Kidney capillary endothelial cell (primary cell): ENCODE measurements around the gene DMKN.
A peak's percentile ranks its signal among the peaks of the same experiment; 100 is the strongest.

ENCODE experiments used
- DNase-seq: peaks from one replicate; pipeline ENCODE4 v3.0.0-alpha.2; 2018; ENCODE audit warnings: low spot score

The DMKN gene

GRCh38 chr19:35549879-35550523 lies 36.6 kb upstream of the DMKN start:
- no peak for DNase-seq

DNA sequence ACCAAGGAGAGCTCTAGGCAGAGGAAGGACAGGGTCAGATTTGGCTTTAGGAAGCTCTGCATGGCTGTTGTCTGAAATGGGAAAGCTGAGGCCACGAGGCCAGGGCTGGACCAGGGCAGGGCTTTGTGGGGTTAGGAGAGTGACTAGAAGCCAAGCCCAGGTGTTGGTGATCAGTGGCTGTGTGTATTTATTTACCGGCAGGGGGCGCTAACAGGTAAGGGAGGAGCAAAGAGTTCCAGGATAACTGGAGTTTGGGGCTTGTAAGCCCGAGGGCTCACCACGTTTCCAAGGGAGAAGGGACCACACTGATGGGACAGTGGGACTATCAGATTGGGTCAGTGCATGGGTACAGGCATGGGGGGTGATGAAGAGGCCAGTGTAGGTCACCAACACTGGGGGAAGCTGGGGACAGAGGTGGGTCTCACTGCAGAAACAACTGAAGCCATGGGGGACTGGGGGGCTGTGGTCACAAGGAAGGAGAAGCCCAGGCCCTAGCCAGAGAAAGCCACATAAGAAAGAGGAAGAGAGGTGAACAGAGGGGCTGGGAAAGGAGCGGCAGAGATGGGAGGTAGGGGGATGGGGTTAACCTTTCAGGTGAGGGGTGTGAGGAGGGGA lies 35.8 kb upstream of the DMKN start:
- DNase-seq = peak; percentile 56

DNA sequence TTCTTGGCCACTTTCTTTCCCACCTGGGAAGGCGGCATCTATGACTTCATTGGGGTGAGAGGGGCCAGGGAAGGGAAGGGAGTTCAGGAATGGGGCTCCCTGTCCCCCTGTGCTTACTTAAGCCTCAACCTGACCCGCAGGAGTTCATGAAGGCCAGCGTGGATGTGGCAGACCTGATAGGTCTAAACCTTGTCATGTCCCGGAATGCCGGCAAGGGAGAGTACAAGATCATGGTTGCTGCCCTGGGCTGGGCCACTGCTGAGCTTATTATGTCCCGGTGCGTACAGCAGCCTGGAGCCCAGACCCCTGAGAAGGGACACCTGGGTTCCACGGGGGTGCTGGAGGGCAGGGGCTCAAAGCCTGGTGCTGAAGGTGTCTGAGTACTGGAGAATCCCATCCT lies 33.1 kb upstream of the DMKN start:
- no peak for DNase-seq

DNA sequence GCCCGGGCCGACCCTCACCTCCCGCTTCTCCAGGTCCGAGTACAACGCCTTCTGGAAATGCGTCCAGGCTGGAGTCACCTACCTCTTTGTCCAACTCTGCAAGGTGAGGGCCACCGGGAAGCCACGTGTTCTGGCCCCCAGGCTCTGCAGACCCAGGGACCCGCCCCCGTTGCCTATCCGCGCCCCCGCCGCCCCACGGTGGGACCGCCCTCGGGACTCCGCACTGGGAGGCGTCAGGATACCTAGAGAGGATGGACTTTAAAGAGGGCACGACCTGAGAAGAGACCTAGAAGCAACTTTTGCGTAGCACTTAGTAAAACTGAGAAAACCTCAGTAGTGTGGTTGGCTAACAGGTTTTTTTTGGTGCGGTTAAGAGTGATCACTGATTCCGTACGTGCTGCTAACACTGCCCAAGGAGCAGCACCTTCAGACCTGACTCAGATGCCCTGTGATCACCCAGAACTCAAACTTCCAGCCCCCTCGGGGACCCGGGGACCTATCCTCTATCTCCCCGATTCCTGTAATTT lies 32.5 kb upstream of the DMKN start:
- no peak for DNase-seq

DNA sequence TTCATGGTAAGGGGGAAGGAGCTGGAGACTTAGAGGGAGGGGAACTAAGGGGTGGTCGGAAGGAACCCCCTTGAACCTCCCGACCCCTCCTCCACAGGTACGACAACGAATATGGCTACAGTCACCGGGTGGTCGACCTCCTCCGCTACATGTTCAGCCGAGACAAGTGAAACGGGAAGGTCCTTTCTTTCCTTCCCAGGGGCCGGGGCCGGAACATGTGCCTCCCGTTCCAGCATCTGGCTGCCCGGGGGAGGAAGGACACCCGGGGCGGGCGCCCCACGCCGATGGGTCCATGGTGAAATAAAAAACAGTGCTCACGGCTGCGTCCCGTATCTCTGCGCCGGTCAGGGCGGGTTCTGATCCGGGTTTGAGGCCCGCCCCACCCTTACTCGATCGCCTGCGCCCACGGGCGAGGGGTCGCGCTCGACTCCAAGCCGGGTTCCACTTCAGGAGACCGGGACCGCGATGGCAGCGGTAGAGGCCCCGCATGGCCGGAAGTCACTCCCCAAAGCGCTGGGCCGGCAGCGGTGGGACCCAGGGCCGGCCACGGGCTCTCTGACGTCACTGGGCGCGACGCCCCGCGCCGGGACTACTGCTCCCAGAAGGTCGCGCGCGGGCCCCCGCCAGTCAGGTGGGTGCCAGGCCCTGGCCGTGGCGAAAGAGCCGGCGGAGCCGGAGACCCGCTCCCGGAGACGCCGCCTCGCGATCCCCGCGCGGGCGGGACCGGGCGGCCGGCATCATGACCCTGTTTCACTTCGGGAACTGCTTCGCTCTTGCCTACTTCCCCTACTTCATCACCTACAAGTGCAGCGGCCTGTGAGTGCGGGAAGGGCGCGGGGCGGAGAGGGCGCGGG lies 31.8 kb upstream of the DMKN start, which contains the start of gene TMEM147:
Gene TMEM147 (plus strand): TSS at position 626 of the 854 bp plus-strand sequence. CDS start 114 bp downstream, at position 740.
- peak; percentile 73 for DNase-seq

DNA sequence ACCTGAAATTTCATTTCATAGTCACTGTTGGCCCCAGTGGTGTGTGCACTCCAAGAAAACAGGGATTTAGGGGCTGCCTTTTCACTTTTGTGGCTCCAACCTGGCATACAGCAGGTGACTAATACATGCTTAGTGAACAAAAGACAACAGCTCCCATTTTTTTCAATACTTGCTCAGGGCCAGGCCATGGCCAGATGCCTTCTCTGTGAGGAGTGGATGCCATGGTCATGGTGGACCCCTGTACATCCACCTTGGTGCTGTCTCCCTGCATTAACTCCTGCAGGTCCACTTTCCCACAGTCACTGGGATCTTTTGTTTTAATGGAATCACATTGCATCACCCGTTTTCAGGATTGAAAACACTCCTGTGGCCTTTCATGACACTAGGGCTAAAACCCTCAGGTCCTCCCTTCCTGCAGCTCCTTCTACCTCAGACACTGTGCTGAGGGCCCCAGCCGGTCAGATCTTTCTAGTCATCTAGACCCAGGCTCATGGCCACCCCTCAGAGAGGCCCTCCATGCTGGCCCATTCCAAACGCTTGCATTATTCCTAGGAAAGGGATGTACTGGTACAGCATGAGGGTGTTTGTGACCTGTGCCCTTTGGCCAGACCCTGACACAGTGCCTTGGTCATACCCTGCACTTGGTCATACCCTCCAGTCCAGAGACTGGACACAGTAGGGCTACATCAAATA lies 30.8 kb upstream of the DMKN start:
- DNase-seq = no peak

DNA sequence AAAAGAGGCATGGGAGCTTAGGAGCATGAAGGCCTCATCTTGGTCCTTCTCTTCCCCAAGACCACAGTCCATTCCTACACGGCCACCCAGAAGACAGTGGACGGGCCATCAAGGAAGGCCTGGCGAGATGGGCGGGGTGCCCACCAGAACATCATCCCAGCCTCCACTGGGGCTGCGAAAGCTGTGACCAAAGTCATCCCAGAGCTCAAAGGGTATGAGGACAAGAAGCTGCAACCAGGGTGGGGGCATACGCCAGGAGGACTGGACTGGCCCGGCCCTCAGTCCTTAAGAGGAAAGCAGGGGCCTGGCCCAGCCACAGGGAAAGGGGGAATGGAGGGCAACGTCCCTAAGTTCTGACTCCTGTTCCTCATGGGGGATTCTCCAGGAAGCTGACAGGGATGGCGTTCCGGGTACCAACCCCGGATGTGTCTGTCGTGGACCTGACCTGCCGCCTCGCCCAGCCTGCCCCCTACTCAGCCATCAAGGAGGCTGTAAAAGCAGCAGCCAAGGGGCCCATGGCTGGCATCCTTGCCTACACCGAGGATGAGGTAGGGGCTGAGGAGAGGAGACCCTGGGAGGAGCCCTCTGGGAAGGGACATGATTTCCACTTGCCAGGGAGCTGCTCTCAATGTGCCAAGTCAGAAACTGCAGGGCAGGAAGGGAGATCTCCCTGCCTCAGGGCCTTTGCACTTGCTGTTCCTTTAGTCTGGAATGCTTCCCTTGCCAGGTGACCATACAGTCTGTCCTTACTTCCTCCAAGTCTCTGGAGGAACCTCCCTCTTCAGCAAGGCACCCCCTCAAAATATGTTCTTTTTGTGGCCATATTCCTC lies 30.0 kb upstream of the DMKN start:
- no peak for DNase-seq

- DNase-seq = no peak
These were observed 28.8 kb upstream of the DMKN start for GRCh38 chr19:35542209-35542608.

DNA sequence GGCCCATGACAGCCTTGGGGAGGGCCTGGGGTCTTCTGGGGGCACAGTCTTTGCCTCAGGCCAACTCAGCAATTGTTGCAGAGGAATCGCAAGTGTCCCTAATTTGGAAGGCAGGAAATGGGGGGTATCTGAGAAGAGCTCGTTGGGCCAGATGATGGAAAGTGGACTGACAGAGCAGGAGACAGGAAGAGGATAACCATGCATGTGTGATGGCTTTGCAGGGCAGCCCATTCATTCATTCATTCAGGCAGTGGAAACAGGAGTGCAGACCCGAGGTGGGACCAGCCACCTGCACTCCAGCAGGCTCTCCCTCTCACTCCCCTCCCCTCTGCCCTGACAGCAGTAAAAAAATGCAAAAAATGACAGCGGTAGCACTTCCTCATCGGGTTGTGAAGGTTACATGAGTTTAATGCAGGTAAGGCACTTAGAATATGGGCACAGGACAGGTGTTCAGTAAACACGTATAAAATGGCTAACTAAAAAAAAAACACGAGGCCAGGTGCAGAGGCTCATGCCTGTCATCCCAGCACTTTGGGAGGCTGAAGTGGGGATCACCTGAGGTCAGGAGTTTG lies 27.0 kb upstream of the DMKN start:
- DNase-seq = no peak

- DNase-seq = no peak
These were observed 26.4 kb upstream of the DMKN start for GRCh38 chr19:35539850-35540249.

- DNase-seq = no peak
These were observed 25.9 kb upstream of the DMKN start for GRCh38 chr19:35539314-35539713.

DNA sequence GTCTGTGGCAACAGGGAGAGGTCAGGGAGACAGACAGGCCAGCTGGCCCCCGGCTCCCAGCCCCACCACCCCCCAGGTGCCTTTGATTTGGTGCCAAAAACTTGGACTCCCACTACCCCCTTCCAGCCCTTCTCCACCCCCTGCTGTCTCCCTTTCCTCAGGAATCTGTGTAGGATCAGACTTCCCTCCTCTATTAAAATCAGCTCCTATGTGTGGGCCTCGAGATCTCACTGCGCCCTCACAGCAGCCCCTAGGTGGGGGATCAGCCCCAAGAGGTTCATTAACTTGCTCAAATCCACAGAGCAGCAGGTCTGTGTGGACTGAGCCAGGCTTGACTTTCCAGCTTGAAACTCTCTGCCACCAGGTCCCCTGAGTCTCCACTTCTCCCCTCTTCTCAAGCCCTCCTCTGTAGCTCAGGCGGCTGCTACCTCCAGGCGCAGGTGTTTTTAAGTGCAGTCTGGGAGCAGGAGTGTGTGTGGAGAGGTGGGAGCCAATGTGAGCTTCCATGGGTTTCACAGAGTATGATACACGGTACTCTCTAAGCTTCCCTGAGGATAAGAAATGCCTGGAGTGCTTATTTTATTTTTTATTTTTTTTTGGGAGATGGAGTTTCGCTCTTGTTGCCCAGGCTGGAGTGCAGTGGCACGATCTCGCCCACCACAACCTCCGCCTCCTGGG lies 21.5 kb upstream of the DMKN start:
- DNase-seq = no peak

- no peak for DNase-seq
These were observed 20.5 kb upstream of the DMKN start for GRCh38 chr19:35533822-35534392.

- DNase-seq = no peak
These were observed 19.9 kb upstream of the DMKN start, which contains the start of gene GAPDHS for GRCh38 chr19:35533201-35533821. GAPDHS (plus strand) TSS chr19:35533456; CDS start chr19:35533528, 72 bp downstream.

DNA sequence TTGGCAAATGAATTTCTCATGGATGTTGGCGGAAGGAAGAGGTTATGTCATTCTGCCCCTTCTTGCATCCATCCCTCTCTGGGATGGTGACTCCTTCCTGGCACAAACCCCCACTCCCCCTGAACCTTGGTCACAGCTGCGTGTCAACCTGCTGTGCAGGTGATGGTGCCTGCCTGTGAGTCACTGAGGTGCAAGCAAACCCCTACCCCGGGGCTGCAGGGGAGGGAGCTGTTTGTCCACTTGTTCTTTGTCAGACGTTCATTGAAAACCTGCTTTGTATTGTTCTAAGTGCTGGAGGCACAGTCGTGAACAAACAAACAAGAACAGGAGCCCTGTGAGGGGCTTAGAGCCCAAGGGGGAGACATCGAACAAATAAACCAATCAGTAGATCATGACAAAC lies 17.8 kb upstream of the DMKN start:
- DNase-seq = no peak

DNA sequence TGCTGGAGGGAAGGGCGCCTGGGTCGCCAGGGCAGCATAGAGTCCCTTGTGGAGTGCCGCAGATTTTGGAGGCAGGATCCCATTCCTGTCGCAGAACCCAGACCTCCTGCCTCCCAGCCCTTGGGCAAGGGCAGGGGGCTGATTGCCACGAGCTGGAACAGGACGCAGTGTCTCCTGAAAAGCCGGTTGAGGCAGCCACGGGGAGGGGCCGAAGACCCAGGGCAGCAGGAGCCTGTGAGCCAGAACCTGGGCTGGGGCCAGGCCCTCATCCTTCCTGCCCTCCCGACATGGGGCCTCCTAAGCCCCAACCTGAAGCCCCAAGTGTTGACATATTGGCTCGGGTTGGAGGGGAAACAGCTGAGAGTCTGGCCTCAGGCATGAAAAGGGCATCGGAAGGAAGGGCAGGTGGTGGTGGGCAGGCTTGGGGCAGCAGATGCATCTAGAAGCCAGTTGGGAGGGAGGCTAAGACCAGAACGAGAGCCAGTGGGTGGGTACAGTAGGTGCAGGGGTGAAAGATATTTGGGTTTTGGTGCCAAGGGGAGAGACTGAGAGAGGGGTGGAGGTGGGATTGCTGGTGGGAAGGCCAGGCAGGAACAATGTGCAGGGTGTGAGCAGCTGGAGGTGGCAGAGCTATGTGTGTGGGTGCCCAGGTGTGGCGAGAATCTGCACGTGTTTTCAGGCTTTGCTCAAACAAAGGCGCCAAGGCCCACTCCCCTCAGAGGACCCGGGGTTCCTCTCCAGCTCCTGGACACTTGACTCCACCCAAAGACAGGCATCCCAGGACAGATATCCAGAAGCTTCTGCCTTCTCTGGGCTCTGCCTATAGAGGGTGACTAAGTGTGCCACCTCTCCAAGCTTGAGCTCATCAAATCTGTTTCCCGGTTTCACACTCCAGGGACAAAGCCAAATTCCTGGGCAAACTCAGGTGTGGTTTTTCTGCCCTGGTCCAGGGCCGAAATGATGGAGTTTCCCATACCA lies 16.1 kb upstream of the DMKN start:
- no peak for DNase-seq

DNA sequence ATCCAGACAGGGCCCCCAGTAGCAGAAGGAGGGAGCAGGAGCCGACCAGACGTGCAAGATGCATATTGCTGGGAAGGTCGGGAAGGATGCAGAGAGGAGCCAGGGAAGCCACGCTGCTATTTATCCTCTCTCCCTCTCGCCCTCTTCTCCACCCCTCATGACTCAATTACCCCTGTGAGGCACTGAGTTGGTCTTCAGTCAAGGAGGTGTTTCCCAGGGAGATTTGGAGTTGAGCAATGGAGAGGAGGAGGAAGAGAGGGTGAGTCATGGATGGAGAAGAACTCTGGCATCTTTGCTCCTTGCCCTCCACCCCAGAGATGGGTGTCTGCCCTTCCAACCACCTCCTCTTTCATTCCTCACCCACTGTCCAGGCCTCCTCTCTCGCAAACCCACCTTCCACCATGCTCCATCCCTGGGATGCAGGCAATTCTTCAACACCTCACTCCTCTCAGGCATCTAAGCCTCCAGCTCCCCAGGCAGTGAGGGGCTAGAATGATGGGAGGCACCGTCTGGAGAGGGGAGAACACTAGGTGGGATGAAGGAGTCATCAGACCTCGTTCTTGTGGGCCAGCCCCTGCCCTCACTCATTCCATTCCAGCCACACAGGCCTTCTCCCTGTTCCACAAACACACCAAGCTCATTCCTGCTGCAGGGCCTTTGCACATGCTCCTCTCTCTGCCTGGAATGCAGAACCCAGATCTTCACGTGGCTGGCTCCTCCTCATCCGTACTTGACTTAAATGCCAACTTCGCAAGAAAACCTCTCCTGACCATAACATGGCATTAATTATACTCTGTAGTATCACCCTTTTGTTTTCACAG lies 15.0 kb upstream of the DMKN start, which contains the start of gene SBSN:
Gene SBSN (minus strand): TSS at position 94 of the 821 bp plus-strand sequence. CDS start 30 bp downstream, at position 64.
- DNase-seq = no peak
